Activated T-cell treated with anti-CD3 and anti-CD28 coated beads, Interleukin-2, amount 50 U/mL, for 4 hours (primary cell): Measurements from ENCODE around the gene CLCNKB. TPM values are rescaled to one million over a fixed set of nuclear protein-coding genes. Genes with fewer than 3 reads are reported as not detected.

Experiments
- ATAC-seq, 2 donors: fragments of 200-7000 bp; cut with Tn5 transposase; one replicate each; pipeline ENCODE4 v1.10.0; 2021
- DNase-seq: peaks from one replicate; pipeline ENCODE4 v3.0.0-alpha.2; 2020
- H3K27me3 Mint-ChIP-seq: one replicate; pipeline ENCODE4 v1.8.0; 2021; ENCODE audit warnings: low read depth, mixed read lengths
- H3K36me3 Mint-ChIP-seq: one replicate; pipeline ENCODE4 v1.8.0; 2022; ENCODE audit warnings: mixed read lengths; ENCODE audit not compliant: insufficient read depth
- H3K4me1 Mint-ChIP-seq: one replicate; pipeline ENCODE4 v1.8.0; 2021; ENCODE audit warnings: low read depth, mixed read lengths
- H3K4me3 Mint-ChIP-seq: one replicate; pipeline ENCODE4 v1.8.0; 2021; ENCODE audit warnings: mild to moderate bottlenecking, moderate library complexity, mixed read lengths
- H3K9me3 Mint-ChIP-seq: one replicate; pipeline ENCODE4 v1.8.0; 2021; ENCODE audit warnings: mixed read lengths
- total RNA-seq, 3 donors: library from RNA; stranded (reverse); gene quantifications; one replicate each; pipeline ENCODE4 v1.2.1, GENCODE V29; 2021

Gene CLCNKB
- total RNA-seq, 3 donors from 2014 or later = not detected

GRCh38 chr1:16011936-16012589, 31.5 kb upstream of the CLCNKB start:
- Mint-ChIP-seq H3K9me3 (no peaks in the 10 kb centered on the region), H3K27me3 (peaks cover 21% of the 10 kb centered on the region), H3K4me1 (peaks cover 10% of the 10 kb centered on the region), H3K4me3 (no peak overlapping the region), H3K36me3 (no peaks in the 10 kb centered on the region)
- ATAC-seq (no peak), DNase-seq (no peak)

GRCh38 chr1:16012590-16013219, 30.9 kb upstream of the CLCNKB start:
- Mint-ChIP-seq H3K27me3 (peaks cover 21% of the 10 kb centered on the region), H3K9me3 (no peaks in the 10 kb centered on the region), H3K4me3 (no peak overlapping the region), H3K4me1 (peaks cover 9% of the 10 kb centered on the region), H3K36me3 (no peaks in the 10 kb centered on the region)
- ATAC-seq = peak; percentile 23 to 49
- DNase-seq = peak; percentile 18

DNA sequence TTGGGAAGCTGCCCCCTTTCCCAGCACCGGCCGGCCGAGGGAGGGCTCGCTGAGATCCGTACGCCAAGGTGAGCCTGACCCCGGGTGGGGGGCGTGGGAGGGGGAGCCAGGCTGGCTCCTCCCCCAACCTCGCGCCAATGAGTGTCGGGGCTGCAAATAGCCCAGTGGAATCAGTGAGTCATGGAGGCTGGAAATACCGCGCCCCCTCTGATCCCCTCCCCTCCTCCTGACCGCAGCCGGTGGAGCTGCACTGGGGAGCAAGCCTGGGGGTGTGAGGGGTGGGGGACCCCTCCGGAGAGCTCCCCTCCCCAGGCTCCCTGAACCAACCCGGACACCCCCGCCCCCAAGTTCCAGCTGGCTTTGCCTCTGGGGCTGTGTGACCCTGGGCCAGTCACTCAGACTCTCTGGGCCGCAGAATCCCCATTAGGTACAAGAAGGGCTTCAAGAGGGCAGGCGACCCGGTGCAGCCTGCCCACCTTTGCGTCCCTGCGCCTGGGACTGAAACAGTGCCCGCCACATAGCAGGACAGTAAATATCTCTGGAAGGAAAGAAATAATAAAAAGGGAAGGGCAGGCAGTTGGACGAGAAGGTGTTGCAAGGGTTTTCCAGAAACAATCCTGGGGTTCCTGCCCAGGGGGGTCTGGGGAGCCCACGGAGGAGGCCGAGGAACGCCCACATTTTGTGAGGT, 30.2 kb upstream of the CLCNKB start:
- Mint-ChIP-seq H3K36me3 (no peaks in the 10 kb centered on the region), H3K4me1 (peaks cover 9% of the 10 kb centered on the region), H3K9me3 (no peaks in the 10 kb centered on the region), H3K27me3 (peaks cover 21% of the 10 kb centered on the region), H3K4me3 (peak overlapping the region; percentile 13)
- peak; percentile 71 to 77 for ATAC-seq
- DNase-seq = peak; percentile 63

GRCh38 chr1:16013908-16014258, 29.7 kb upstream of the CLCNKB start:
- DNase-seq (no peak), ATAC-seq (no peak)
- Mint-ChIP-seq H3K9me3 (no peaks in the 10 kb centered on the region), H3K4me3 (peak overlapping the region; percentile 13), H3K36me3 (no peaks in the 10 kb centered on the region), H3K4me1 (peaks cover 9% of the 10 kb centered on the region), H3K27me3 (peaks cover 21% of the 10 kb centered on the region)

DNA sequence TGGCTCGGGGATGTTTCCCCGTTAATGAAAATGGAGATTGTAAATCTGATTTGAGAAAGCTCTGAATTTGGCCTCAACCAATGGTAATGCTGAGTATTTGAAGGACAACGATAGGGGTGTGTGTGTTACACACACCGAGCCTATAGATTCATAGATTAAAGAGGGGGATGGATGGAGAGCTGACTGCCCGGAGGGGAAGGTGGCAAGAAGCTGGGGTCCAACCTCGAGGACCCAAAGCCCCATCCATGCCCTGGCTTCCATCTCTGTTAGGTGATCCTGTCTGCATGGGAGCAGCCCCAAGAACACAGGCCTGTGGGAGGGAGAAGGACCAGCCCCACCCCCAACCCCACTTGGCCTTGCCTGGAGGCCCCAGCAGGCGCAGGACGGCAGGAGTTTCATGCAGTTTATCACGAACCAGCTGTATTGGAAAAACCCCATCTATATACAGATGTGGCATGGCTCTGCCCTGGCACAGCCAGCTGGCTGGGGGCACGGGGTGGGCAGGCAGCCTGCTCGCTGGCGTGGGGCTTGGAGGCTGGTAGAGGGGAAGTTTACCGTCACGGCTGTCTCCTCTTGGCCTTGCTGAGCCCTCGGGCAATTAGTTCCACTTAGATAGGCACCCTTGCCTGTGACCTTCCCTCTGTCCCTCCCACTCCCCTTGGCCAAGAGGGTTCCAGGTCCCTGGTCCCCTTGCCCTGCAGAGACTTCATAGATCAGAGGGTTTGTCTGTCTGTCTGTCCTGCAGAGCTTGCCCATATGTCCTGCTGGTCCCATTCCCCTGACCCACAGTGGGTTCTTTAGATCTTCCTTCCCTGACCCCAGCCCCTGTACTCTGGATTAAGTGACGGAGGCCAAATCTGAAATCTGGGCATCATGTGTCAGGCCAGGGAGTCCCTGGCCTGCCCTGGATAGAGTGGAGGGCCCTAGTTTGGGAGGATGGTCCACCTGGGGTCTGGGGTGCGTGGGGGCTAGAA, 28.8 kb upstream of the CLCNKB start:
- peaks cover 19% of the 10 kb centered on the region for H3K27me3 Mint-ChIP-seq
- no peak for DNase-seq
- ATAC-seq = no peak
- no peaks in the 10 kb centered on the region for H3K36me3 Mint-ChIP-seq
- H3K4me3 Mint-ChIP-seq = no peak overlapping the region
- H3K4me1 Mint-ChIP-seq = peaks cover 9% of the 10 kb centered on the region
- H3K9me3 Mint-ChIP-seq = no peaks in the 10 kb centered on the region

GRCh38 chr1:16015491-16015890, 28.1 kb upstream of the CLCNKB start:
- H3K27me3 Mint-ChIP-seq = peaks cover 17% of the 10 kb centered on the region
- H3K4me1 Mint-ChIP-seq = peaks cover 9% of the 10 kb centered on the region
- H3K9me3 Mint-ChIP-seq = no peaks in the 10 kb centered on the region
- no peaks in the 10 kb centered on the region for H3K36me3 Mint-ChIP-seq
- no peak for ATAC-seq
- DNase-seq = no peak
- H3K4me3 Mint-ChIP-seq = no peak overlapping the region

- H3K9me3 Mint-ChIP-seq = no peaks in the 10 kb centered on the region
- DNase-seq = no peak
- H3K27me3 Mint-ChIP-seq = peaks cover 17% of the 10 kb centered on the region
- no peak overlapping the region for H3K4me3 Mint-ChIP-seq
- no peaks in the 10 kb centered on the region for H3K36me3 Mint-ChIP-seq
- no peak for ATAC-seq
- peaks cover 9% of the 10 kb centered on the region for H3K4me1 Mint-ChIP-seq
These were observed 27.4 kb upstream of the CLCNKB start for GRCh38 chr1:16015960-16016901.

DNA sequence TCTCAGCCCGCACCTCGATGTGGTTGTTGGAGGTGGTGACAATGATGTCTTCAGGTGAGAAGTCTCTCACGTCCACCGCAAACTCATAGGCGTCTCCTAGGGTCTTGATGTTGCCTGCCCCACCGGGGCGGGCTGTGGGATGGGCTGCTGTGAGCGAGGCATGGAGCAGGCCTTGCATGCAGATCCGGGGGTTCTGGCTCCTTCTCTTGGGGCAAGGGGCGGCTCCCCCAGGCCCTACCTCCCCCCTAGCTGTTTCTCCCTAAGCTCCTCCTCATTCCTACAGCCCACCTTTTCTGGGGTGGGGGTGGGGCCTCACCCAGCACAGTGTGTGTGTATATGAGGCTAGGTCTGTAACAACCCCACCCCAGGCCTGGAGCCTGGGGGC, 26.5 kb upstream of the CLCNKB start:
- Mint-ChIP-seq H3K4me1 (peaks cover 9% of the 10 kb centered on the region), H3K36me3 (no peaks in the 10 kb centered on the region), H3K4me3 (no peak overlapping the region), H3K27me3 (peaks cover 17% of the 10 kb centered on the region), H3K9me3 (no peaks in the 10 kb centered on the region)
- DNase-seq (no peak), ATAC-seq (no peak)

GRCh38 chr1:16017461-16018303, 25.9 kb upstream of the CLCNKB start, which contains the start of gene HSPB7:
HSPB7 (minus strand) TSS chr1:16018043; CDS start chr1:16017963, 80 bp downstream.
- H3K9me3 Mint-ChIP-seq = no peaks in the 10 kb centered on the region
- H3K36me3 Mint-ChIP-seq = no peaks in the 10 kb centered on the region
- ATAC-seq (no peak), DNase-seq (no peak)
- peaks cover 14% of the 10 kb centered on the region for H3K27me3 Mint-ChIP-seq
- H3K4me3 Mint-ChIP-seq = no peak within 1 kb of the TSS
- peaks cover 5% of the 10 kb centered on the region for H3K4me1 Mint-ChIP-seq

- peaks cover 14% of the 10 kb centered on the region for H3K27me3 Mint-ChIP-seq
- no peaks in the 10 kb centered on the region for H3K9me3 Mint-ChIP-seq
- DNase-seq = no peak
- H3K36me3 Mint-ChIP-seq = no peaks in the 10 kb centered on the region
- peaks cover 5% of the 10 kb centered on the region for H3K4me1 Mint-ChIP-seq
- no peak for ATAC-seq
- no peak overlapping the region for H3K4me3 Mint-ChIP-seq
These were observed 25.3 kb upstream of the CLCNKB start for GRCh38 chr1:16018308-16018707.

DNA sequence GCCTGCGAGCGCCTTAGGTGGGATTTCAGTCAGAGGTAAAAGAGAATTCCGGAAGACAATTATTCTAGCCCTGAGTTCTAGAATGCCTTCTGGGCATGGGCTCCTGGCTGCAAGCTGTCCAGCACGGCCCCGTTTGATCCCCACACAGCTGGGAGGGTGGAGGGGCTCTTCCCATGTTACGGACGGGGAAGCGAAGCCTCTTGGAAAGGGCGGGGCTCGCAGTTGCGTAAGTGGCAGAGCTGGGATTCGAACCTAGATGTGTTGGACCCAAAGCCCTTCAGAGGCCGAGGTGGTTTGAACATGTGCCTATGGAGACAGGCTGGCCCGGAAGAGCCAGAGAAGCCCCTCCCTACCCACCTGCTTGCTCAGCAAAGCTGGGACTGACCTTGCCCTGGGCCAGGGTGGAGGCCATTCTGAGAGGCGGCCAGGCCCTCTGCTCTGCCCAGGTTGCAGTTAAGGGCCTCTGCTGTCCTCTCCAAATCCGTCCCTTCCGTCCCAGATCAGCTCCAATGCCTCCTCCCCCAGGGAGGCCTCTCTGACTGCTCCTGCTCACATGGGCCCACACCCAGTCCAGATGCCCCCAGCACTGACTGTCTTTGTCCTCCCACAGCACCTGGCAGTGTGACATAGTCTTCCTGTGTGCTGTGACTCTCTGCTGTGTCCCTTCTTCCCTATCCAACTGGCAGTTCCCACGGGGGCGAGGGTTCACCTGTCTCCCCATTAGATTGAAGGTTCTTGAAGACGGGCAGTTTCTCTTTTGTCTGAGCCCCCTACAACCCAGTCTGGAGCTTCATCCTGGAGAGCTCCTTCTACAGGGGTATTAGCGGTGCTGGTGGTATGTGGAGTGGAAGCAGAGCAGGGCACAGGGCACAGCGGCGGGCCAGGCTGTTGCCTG, 24.6 kb upstream of the CLCNKB start:
- H3K4me1 Mint-ChIP-seq = peaks cover 2% of the 10 kb centered on the region

More for the DNA sequence above, 24.6 kb upstream of the CLCNKB start:
- H3K27me3 Mint-ChIP-seq = peaks cover 12% of the 10 kb centered on the region
- ATAC-seq (no peak), DNase-seq (no peak)
- no peak overlapping the region for H3K4me3 Mint-ChIP-seq
- H3K9me3 Mint-ChIP-seq = no peaks in the 10 kb centered on the region
- no peaks in the 10 kb centered on the region for H3K36me3 Mint-ChIP-seq
